ENCODE data around the gene ACO2.

DNA sequence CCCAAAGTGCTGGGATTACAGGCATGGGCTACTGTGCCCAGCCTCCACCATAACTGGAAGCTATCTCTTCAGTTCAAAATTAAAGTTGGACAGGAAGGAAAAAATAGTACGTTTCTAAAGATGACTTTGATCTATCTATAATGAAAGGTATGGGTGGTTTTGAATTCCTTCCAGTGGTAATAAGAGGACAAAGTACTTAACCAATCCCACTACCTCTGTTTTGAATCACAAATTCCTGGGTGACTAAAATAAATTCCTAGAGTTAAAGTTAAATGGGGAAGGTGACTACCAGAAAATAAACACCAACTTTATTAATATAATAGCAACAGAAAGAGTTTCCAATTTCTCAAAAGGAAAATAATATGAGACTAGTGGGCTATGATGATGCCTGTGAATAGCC, 9.5 kb upstream of the ACO2 start:
- TF ChIP-seq, protein P1, sequence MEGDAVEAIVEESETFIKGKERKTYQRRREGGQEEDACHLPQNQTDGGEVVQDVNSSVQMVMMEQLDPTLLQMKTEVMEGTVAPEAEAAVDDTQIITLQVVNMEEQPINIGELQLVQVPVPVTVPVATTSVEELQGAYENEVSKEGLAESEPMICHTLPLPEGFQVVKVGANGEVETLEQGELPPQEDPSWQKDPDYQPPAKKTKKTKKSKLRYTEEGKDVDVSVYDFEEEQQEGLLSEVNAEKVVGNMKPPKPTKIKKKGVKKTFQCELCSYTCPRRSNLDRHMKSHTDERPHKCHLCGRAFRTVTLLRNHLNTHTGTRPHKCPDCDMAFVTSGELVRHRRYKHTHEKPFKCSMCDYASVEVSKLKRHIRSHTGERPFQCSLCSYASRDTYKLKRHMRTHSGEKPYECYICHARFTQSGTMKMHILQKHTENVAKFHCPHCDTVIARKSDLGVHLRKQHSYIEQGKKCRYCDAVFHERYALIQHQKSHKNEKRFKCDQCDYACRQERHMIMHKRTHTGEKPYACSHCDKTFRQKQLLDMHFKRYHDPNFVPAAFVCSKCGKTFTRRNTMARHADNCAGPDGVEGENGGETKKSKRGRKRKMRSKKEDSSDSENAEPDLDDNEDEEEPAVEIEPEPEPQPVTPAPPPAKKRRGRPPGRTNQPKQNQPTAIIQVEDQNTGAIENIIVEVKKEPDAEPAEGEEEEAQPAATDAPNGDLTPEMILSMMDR (conservative IDR thresholded peaks at IDR 0.05), result no peak
- no peak for TF ChIP-seq ZFX (IDR thresholded peaks at IDR 0.05)

Measured in C4-2B (cell line).